Trophoblast cell (in vitro differentiated cells and primary cell): ENCODE measurements around the gene NEK3.

ENCODE experiments used
- DNase-seq, 2 donors: peaks; one replicate each; pipeline ENCODE4 v3.0.0-alpha.2; 2016
- H2AFZ ChIP-seq: 2 replicates; pipeline ENCODE4 v1.6.1; 2013; ENCODE audit warnings: low read length, moderate library complexity, mild to moderate bottlenecking; ENCODE audit not compliant: insufficient read depth, poor library complexity
- H2AK5ac ChIP-seq: 2 replicates; pipeline ENCODE4 v1.6.1; 2013; ENCODE audit warnings: mild to moderate bottlenecking, low read length
- H2BK120ac ChIP-seq: 2 replicates; pipeline ENCODE4 v1.6.1; 2013; ENCODE audit warnings: low read length, mild to moderate bottlenecking, moderate library complexity; ENCODE audit not compliant: insufficient read depth, poor library complexity
- H2BK12ac ChIP-seq: 2 replicates; pipeline ENCODE4 v1.6.1; 2013; ENCODE audit warnings: mild to moderate bottlenecking, low read length, moderate library complexity
- H2BK5ac ChIP-seq: 2 replicates; pipeline ENCODE4 v1.6.1; 2013; ENCODE audit warnings: low read length, low read depth, moderate library complexity, mild to moderate bottlenecking; ENCODE audit not compliant: poor library complexity
- H3K14ac ChIP-seq: 2 replicates; pipeline ENCODE4 v1.6.1; 2013; ENCODE audit warnings: mild to moderate bottlenecking, low read length
- H3K18ac ChIP-seq: 2 replicates; pipeline ENCODE4 v1.6.1; 2013; ENCODE audit warnings: mild to moderate bottlenecking, low read length
- H3K23ac ChIP-seq: 2 replicates; pipeline ENCODE4 v1.6.1; 2013; ENCODE audit warnings: low read length
- H3K27ac ChIP-seq: 2 replicates; pipeline ENCODE4 v1.5.1; 2013; ENCODE audit warnings: low read depth, mild to moderate bottlenecking, inconsistent platforms, low read length, moderate library complexity
- H3K27me3 ChIP-seq: 2 replicates; pipeline ENCODE4 v1.6.1; 2013; ENCODE audit warnings: inconsistent platforms, mild to moderate bottlenecking, low read length, moderate library complexity; ENCODE audit not compliant: insufficient read depth
- H3K36me3 ChIP-seq, 2 experiments: 1 replicate in 1 of 2; 2 replicates in 1 of 2; pipeline ENCODE4 v1.6.1; 2013; ENCODE audit warnings: low read length in 2 of 2, mild to moderate bottlenecking in 2 of 2, moderate library complexity in 1 of 2; ENCODE audit not compliant: insufficient read depth in 2 of 2, control insufficient read depth in 1 of 2
- H3K4ac ChIP-seq: 2 replicates; pipeline ENCODE4 v1.6.1; 2013; ENCODE audit warnings: low read depth, mild to moderate bottlenecking, low read length, moderate library complexity
- H3K4me1 ChIP-seq, 2 experiments: 1 replicate in 1 of 2; 2 replicates in 1 of 2; pipeline ENCODE4 v1.6.1; 2013; ENCODE audit warnings: low read length in 2 of 2, mild to moderate bottlenecking in 2 of 2, moderate library complexity in 1 of 2; ENCODE audit not compliant: insufficient read depth in 2 of 2, control insufficient read depth in 1 of 2
- H3K4me2 ChIP-seq: 2 replicates; pipeline ENCODE4 v1.6.1; 2013; ENCODE audit warnings: inconsistent platforms, mild to moderate bottlenecking, low read length, moderate library complexity
- H3K4me3 ChIP-seq: 2 replicates; pipeline ENCODE4 v1.5.1; 2013; ENCODE audit warnings: mild to moderate bottlenecking, low read depth, low read length, inconsistent platforms
- H3K79me1 ChIP-seq: one replicate; pipeline ENCODE4 v1.6.1; 2013; ENCODE audit warnings: low read length
- H3K79me2 ChIP-seq: 2 replicates; pipeline ENCODE4 v1.6.1; 2013; ENCODE audit warnings: low read length, mild to moderate bottlenecking; ENCODE audit not compliant: control insufficient read depth, insufficient read depth, poor library complexity
- H3K9ac ChIP-seq: 2 replicates; pipeline ENCODE4 v1.6.1; 2013; ENCODE audit warnings: mild to moderate bottlenecking, low read length
- H3K9me3 ChIP-seq: 2 replicates; pipeline ENCODE4 v1.6.1; 2013; ENCODE audit warnings: low read depth, mild to moderate bottlenecking, control low read depth, inconsistent platforms, low read length; ENCODE audit not compliant: insufficient read depth
- H4K12ac ChIP-seq: 2 replicates; pipeline ENCODE4 v1.6.1; 2013; ENCODE audit warnings: low read depth, mild to moderate bottlenecking, low read length, moderate library complexity
- H4K8ac ChIP-seq: 2 replicates; pipeline ENCODE4 v1.6.1; 2013; ENCODE audit warnings: low read depth, mild to moderate bottlenecking, low read length, moderate library complexity
- H4K91ac ChIP-seq: one replicate; pipeline ENCODE4 v1.6.1; 2013; ENCODE audit warnings: low read depth, mild to moderate bottlenecking, low read length, moderate library complexity
- WGBS: extraction: QIAGEN DNeasy Blood & Tissue Kit; methylation state at CpG from one replicate; pipeline ENCODE4 v1.1.7; 2013; ENCODE audit warnings: missing lambda C conversion rate; ENCODE audit not compliant: insufficient read length, insufficient coverage; ENCODE audit errors: extremely low coverage; 5-methylcytosine and 5-hydroxymethylcytosine counted together

The NEK3 gene

DNA sequence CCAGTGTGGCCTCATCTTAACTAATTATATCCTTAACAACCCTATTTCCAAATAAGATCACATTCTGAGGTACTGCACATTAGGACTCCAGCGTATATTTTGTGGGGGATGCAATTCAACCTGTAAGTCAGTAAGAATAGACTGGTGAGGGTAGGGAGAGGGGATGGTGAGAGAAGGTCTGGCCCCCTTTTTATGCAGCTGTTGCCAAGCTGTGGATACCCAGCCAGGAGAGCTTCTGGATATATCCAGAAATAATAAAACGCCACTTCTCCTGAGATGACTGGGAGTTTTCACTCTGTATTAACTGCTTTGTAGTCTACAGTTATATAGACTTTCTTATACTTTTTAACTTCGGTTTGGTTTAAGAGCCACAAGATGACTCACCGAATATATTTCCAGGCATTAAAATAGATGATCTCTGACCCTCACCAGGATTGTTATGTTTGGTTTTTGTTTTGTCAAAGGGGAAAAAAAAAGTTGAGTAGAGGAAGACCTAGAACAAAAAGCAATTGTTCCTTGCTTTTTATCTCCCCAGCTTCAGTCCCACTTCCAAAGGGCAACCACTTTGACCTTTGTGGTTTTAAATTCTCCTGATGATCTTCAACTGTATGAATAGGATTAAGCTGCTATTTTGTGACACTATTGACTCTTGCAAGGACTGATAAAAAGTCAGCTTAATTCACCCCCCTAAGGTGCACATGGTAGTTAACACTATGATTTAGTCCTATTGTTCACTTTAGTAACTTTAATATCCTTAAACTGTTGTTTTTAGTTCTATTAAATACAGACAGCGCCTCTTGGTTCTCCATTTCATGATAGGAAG lies 3.1 kb upstream of the NEK3 start:
- Histone ChIP-seq H3K36me3 (peaks cover 4 to 6% of the 10 kb centered on the region in 2 experiments), H2AFZ (no peak overlapping the region), H3K18ac (no peak overlapping the region), H2BK120ac (no peak overlapping the region), H2BK12ac (no peak overlapping the region), H3K23ac (no peak overlapping the region), H3K79me1 (peaks cover 4% of the 10 kb centered on the region), H3K14ac (no peak overlapping the region), H3K9ac (no peak overlapping the region), H4K8ac (no peak overlapping the region), H4K12ac (no peak overlapping the region), H3K4me1 (no peaks in the 10 kb centered on the region), H4K91ac (no peak overlapping the region), H3K27me3 (no peaks in the 10 kb centered on the region), H2BK5ac (no peak overlapping the region), H3K79me2 (peaks cover 4% of the 10 kb centered on the region), H2AK5ac (no peak overlapping the region), H3K27ac (no peak overlapping the region), H3K9me3 (no peaks in the 10 kb centered on the region), H3K4ac (no peak overlapping the region), H3K4me2 (no peak overlapping the region), H3K4me3 (no peak overlapping the region)
- no peak for DNase-seq
- WGBS, result no CpG with 5 or more reads among the region's 5 CpGs

- H4K8ac ChIP-seq, result no peak overlapping the region
- H3K18ac ChIP-seq, result no peak overlapping the region
- no peak overlapping the region for H3K4me3 ChIP-seq
- H3K4ac ChIP-seq, result no peak overlapping the region
- H3K79me2 ChIP-seq, result peaks cover 4% of the 10 kb centered on the region
- no peak overlapping the region for H2BK120ac ChIP-seq
- peaks cover 0 to 3% of the 10 kb centered on the region in 2 experiments for H3K36me3 ChIP-seq
- H2AK5ac ChIP-seq, result no peak overlapping the region
- no peak overlapping the region for H2AFZ ChIP-seq
- H3K27ac ChIP-seq, result no peak overlapping the region
- no peaks in the 10 kb centered on the region for H3K4me1 ChIP-seq
- H3K27me3 ChIP-seq, result no peaks in the 10 kb centered on the region
- peaks cover 4% of the 10 kb centered on the region for H3K79me1 ChIP-seq
- no CpG with 5 or more reads among the region's 3 CpGs for WGBS
- no peak overlapping the region for H4K91ac ChIP-seq
- no peak overlapping the region for H3K4me2 ChIP-seq
- H4K12ac ChIP-seq, result no peak overlapping the region
- no peak overlapping the region for H2BK5ac ChIP-seq
- no peak for DNase-seq
- H3K14ac ChIP-seq, result no peak overlapping the region
- no peaks in the 10 kb centered on the region for H3K9me3 ChIP-seq
- H2BK12ac ChIP-seq, result no peak overlapping the region
- no peak overlapping the region for H3K9ac ChIP-seq
- no peak overlapping the region for H3K23ac ChIP-seq
These were observed 1.8 kb upstream of the NEK3 start for GRCh38 chr13:52161181-52161646.

- no peak overlapping the region for H3K9ac ChIP-seq
- H4K91ac ChIP-seq, result no peak overlapping the region
- no peak overlapping the region for H2BK120ac ChIP-seq
- no CpG with 5 or more reads among the region's 6 CpGs for WGBS
- no peaks in the 10 kb centered on the region for H3K36me3 ChIP-seq
- no peak overlapping the region for H3K27ac ChIP-seq
- H3K79me1 ChIP-seq, result peaks cover 4% of the 10 kb centered on the region
- no peak overlapping the region for H3K4ac ChIP-seq
- no peaks in the 10 kb centered on the region for H3K4me1 ChIP-seq
- H4K8ac ChIP-seq, result no peak overlapping the region
- no peak overlapping the region for H2AK5ac ChIP-seq
- no peak overlapping the region for H3K4me2 ChIP-seq
- H3K14ac ChIP-seq, result no peak overlapping the region
- no peak overlapping the region for H4K12ac ChIP-seq
- no peak overlapping the region for H3K18ac ChIP-seq
- H3K9me3 ChIP-seq, result no peaks in the 10 kb centered on the region
- no peak overlapping the region for H3K23ac ChIP-seq
- no peak overlapping the region for H2AFZ ChIP-seq
- DNase-seq, result no peak
- no peak overlapping the region for H2BK12ac ChIP-seq
- peaks cover 4% of the 10 kb centered on the region for H3K79me2 ChIP-seq
- no peak overlapping the region for H2BK5ac ChIP-seq
- no peak overlapping the region for H3K4me3 ChIP-seq
- no peaks in the 10 kb centered on the region for H3K27me3 ChIP-seq
These were observed 1.1 kb upstream of the NEK3 start for GRCh38 chr13:52160506-52160905.

DNA sequence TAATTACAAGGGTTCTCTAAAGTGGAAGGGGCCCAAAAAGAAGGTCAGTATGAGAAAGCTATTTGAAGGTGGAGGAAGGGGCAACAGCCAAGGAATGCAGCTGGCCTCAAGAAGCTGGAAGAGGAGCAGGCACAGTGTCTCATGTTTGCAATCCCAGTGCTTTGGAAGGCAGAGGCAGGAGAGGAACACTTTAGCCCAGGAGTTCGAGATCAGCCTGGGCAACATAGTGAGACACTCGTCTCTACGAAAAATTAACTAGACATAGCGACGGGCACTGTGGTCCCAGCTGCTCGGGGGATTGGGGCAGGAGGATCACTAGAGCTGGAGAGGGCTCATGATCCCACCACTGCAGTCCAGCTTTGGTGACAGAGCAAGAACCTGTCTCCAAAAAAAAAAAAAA lies 656 bp upstream of the NEK3 start:
- H2BK5ac ChIP-seq, result no peak overlapping the region
- no peaks in the 10 kb centered on the region for H3K4me1 ChIP-seq
- H3K18ac ChIP-seq, result no peak overlapping the region
- no peaks in the 10 kb centered on the region for H3K27me3 ChIP-seq
- H2BK12ac ChIP-seq, result no peak overlapping the region
- H3K23ac ChIP-seq, result no peak overlapping the region
- H3K4me2 ChIP-seq, result peak overlapping the region; percentile 97
- H4K91ac ChIP-seq, result no peak overlapping the region
- no peak overlapping the region for H2BK120ac ChIP-seq
- peaks cover 4% of the 10 kb centered on the region for H3K79me1 ChIP-seq
- no CpG with 5 or more reads among the region's 6 CpGs for WGBS
- no peak overlapping the region for H3K9ac ChIP-seq
- no peak overlapping the region for H2AFZ ChIP-seq
- no peak for DNase-seq
- no peak overlapping the region for H3K4me3 ChIP-seq
- H3K9me3 ChIP-seq, result no peaks in the 10 kb centered on the region
- H3K27ac ChIP-seq, result no peak overlapping the region
- no peak overlapping the region for H4K8ac ChIP-seq
- H3K14ac ChIP-seq, result no peak overlapping the region
- H3K79me2 ChIP-seq, result peaks cover 4% of the 10 kb centered on the region
- no peak overlapping the region for H4K12ac ChIP-seq
- H2AK5ac ChIP-seq, result no peak overlapping the region
- H3K36me3 ChIP-seq, result no peaks in the 10 kb centered on the region
- no peak overlapping the region for H3K4ac ChIP-seq
